HepG2 (cell line): Measurements from ENCODE around the gene RNF213. TPM values are rescaled to one million over a fixed set of nuclear protein-coding genes. Genes with fewer than 3 reads are reported as not detected.

Experiments
- CEBPG ChIP-seq: IDR thresholded peaks from 2 replicates; pipeline ENCODE4 v1.6.1; 2016
- CREM ChIP-seq, 2 experiments: sonication (generic) in 1 of 2; formaldehyde crosslinking in 1 of 2; IDR thresholded peaks; 2 replicates each; pipeline versions ENCODE4 v1.4.0 to v1.6.1; 2016 to 2020; ENCODE audit warnings: antibody characterized with exemption in 1 of 2, mild to moderate bottlenecking in 1 of 2, missing genetic modification reagents in 1 of 2
- RBM39 ChIP-seq: fragments of 200-400 bp; formaldehyde crosslinking; IDR thresholded peaks from one replicate; pipeline ENCODE4 v1.6.1; 2018; ENCODE audit warnings: antibody characterized with exemption, mild to moderate bottlenecking, low read depth, low read length; ENCODE audit not compliant: poor library complexity, severe bottlenecking
- SNAI1 ChIP-seq: sonication (generic); formaldehyde crosslinking; IDR thresholded peaks from 2 replicates; pipeline ENCODE4 v1.5.0; 2020; ENCODE audit warnings: mild to moderate bottlenecking, missing genetic modification reagents, borderline replicate concordance
- SOX6 ChIP-seq, 2 experiments: fragments of 450-650 bp in 1 of 2; sonication (generic) in 1 of 2; formaldehyde crosslinking in 1 of 2; IDR thresholded peaks; 2 replicates each; pipeline versions ENCODE4 v1.4.0 to v1.6.1; 2017 to 2020; ENCODE audit warnings: antibody characterized with exemption in 1 of 2, mild to moderate bottlenecking in 1 of 2, missing genetic modification reagents in 1 of 2
- ZBTB1 ChIP-seq: sonication (generic); formaldehyde crosslinking; IDR thresholded peaks from 2 replicates; pipeline ENCODE4 v1.4.0; 2020; ENCODE audit warnings: missing genetic modification reagents, borderline replicate concordance
- ZBTB3 ChIP-seq: sonication (generic); formaldehyde crosslinking; IDR thresholded peaks from 2 replicates; pipeline ENCODE4 v1.4.0; 2020; ENCODE audit warnings: low read depth, mild to moderate bottlenecking, moderate library complexity, missing genetic modification reagents, borderline replicate concordance
- ZMYM3 ChIP-seq: sonication (generic); formaldehyde crosslinking; IDR thresholded peaks from 2 replicates; pipeline ENCODE4 v1.5.1; 2020; ENCODE audit warnings: mild to moderate bottlenecking, missing genetic modification reagents
- ZNF230 ChIP-seq: sonication (generic); formaldehyde crosslinking; IDR thresholded peaks from 2 replicates; pipeline ENCODE4 v1.4.0; 2020; ENCODE audit warnings: mild to moderate bottlenecking, missing genetic modification reagents
- ZNF335 ChIP-seq: sonication (generic); formaldehyde crosslinking; IDR thresholded peaks from 2 replicates; pipeline ENCODE4 v1.4.0; 2020; ENCODE audit warnings: missing genetic modification reagents
- ZNF737 ChIP-seq: sonication (generic); formaldehyde crosslinking; IDR thresholded peaks from 2 replicates; pipeline ENCODE4 v1.5.0; 2020; ENCODE audit warnings: missing genetic modification reagents, mild to moderate bottlenecking, borderline replicate concordance
- ZNF790 ChIP-seq: sonication (generic); formaldehyde crosslinking; IDR thresholded peaks from 2 replicates; pipeline ENCODE4 v1.8.0; 2022; ENCODE audit warnings: missing genetic modification reagents, mild to moderate bottlenecking, borderline replicate concordance
- polyA plus RNA-seq, 8 experiments: library from polyadenylated mRNA; depleted of rRNA in 3 of 8; stranded (reverse) in 7 of 8; unstranded in 1 of 8; fragments of >200 nt; fragmentation: Illumina TruSeq in 4 of 8; extraction: Trizol in 4 of 8; gene quantifications; 2 replicates each; pipeline versions ENCODE4 v1.2.1 to v1.2.3, GENCODE V29; 2011 to 2016; ENCODE audit warnings: low read depth in 4 of 8, missing spikeins in 1 of 8, mixed read lengths in 1 of 8; ENCODE audit not compliant: insufficient read depth in 1 of 8
- total RNA-seq, 5 experiments: library from RNA; depleted of rRNA; stranded (reverse); fragments of >200 nt; fragmentation: Illumina TruSeq; extraction: Trizol; gene quantifications; 2 replicates each; pipeline ENCODE4 v1.2.3, GENCODE V29; 2016; ENCODE audit warnings: low read depth in 1 of 5
- TF ChIP-seq, protein P1 (sequence below): sonication (generic); formaldehyde crosslinking; IDR thresholded peaks from 2 replicates; pipeline ENCODE4 v1.5.0; 2020; ENCODE audit warnings: mild to moderate bottlenecking, missing genetic modification reagents, borderline replicate concordance
- TF ChIP-seq, protein P2 (sequence below): sonication (generic); formaldehyde crosslinking; IDR thresholded peaks from 2 replicates; pipeline ENCODE4 v1.9.0; 2022; ENCODE audit warnings: missing genetic modification reagents, mild to moderate bottlenecking, borderline replicate concordance
- TF ChIP-seq, protein P3 (sequence below): sonication (generic); formaldehyde crosslinking; IDR thresholded peaks from 2 replicates; pipeline ENCODE4 v1.4.0; 2020; ENCODE audit warnings: missing genetic modification reagents, borderline replicate concordance

The RNF213 gene
- total and polyA plus RNA-seq, 2 of the 13 experiments (the other 11 are each of a cell fraction or from before 2014, with no cell fraction given): 38.6 to 38.7 TPM

DNA sequence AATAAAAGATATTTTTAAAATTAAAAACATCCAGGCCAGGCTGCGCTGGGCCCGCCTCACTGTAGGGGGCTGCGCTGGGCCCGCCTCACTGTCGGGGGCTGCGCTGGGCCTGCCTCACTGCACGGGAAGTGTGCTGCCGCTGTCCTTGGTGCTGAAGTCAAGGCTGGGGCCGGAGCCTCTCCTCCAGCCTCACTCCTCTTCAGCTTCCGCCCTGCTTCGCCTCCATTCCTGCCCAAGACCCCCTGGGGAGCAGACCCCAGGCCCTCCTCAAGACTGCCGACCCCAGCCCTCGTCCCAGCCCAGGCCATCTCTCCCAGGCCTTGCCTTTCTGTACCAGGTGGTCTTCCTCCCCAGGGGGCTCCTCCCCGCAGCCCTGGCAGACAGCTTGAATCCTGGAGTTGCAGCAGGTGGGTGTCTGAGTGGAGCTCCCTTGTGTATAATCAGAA lies 180.5 kb downstream of the RNF213 start (continued):
- TF ChIP-seq, protein P1, sequence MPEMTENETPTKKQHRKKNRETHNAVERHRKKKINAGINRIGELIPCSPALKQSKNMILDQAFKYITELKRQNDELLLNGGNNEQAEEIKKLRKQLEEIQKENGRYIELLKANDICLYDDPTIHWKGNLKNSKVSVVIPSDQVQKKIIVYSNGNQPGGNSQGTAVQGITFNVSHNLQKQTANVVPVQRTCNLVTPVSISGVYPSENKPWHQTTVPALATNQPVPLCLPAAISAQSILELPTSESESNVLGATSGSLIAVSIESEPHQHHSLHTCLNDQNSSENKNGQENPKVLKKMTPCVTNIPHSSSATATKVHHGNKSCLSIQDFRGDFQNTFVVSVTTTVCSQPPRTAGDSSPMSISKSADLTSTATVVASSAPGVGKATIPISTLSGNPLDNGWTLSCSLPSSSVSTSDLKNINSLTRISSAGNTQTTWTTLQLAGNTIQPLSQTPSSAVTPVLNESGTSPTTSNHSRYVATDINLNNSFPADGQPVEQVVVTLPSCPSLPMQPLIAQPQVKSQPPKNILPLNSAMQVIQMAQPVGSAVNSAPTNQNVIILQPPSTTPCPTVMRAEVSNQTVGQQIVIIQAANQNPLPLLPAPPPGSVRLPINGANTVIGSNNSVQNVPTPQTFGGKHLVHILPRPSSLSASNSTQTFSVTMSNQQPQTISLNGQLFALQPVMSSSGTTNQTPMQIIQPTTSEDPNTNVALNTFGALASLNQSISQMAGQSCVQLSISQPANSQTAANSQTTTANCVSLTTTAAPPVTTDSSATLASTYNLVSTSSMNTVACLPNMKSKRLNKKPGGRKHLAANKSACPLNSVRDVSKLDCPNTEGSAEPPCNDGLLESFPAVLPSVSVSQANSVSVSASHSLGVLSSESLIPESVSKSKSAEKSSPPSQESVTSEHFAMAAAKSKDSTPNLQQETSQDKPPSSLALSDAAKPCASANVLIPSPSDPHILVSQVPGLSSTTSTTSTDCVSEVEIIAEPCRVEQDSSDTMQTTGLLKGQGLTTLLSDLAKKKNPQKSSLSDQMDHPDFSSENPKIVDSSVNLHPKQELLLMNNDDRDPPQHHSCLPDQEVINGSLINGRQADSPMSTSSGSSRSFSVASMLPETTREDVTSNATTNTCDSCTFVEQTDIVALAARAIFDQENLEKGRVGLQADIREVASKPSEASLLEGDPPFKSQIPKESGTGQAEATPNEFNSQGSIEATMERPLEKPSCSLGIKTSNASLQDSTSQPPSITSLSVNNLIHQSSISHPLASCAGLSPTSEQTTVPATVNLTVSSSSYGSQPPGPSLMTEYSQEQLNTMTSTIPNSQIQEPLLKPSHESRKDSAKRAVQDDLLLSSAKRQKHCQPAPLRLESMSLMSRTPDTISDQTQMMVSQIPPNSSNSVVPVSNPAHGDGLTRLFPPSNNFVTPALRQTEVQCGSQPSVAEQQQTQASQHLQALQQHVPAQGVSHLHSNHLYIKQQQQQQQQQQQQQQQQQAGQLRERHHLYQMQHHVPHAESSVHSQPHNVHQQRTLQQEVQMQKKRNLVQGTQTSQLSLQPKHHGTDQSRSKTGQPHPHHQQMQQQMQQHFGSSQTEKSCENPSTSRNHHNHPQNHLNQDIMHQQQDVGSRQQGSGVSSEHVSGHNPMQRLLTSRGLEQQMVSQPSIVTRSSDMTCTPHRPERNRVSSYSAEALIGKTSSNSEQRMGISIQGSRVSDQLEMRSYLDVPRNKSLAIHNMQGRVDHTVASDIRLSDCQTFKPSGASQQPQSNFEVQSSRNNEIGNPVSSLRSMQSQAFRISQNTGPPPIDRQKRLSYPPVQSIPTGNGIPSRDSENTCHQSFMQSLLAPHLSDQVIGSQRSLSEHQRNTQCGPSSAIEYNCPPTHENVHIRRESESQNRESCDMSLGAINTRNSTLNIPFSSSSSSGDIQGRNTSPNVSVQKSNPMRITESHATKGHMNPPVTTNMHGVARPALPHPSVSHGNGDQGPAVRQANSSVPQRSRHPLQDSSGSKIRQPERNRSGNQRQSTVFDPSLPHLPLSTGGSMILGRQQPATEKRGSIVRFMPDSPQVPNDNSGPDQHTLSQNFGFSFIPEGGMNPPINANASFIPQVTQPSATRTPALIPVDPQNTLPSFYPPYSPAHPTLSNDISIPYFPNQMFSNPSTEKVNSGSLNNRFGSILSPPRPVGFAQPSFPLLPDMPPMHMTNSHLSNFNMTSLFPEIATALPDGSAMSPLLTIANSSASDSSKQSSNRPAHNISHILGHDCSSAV (CRISPR knock-in tag): no peak
- TF ChIP-seq CEBPG (CRISPR knock-in tag) (peak; percentile 8; the same call in 1 of the 2 replicates), ZMYM3 (CRISPR knock-in tag) (no peak), ZBTB1 (CRISPR knock-in tag) (peak; percentile 79; the same call in 1 of the 2 replicates), RBM39 (no peak), ZNF737 (CRISPR knock-in tag) (0 out of 2 replicates have a peak, but pooled peaks have one; percentile 70), ZNF335 (peak; percentile 89; the same call in 1 of the 2 replicates), CREM (IDR thresholded peaks at IDR 0.05) (no peak), CREM (CRISPR knock-in tag; IDR thresholded peaks at IDR 0.05) (no peak), ZNF230 (peak; percentile 54; the same call in 1 of the 2 replicates), ZNF790 (CRISPR knock-in tag) (peak; percentile 80; the same call in 1 of the 2 replicates), SNAI1 (CRISPR knock-in tag) (peak; percentile 89), ZBTB3 (CRISPR knock-in tag) (no peak), SOX6 (IDR thresholded peaks at IDR 0.05) (no peak), SOX6 (CRISPR knock-in tag; IDR thresholded peaks at IDR 0.05) (no peak)
- TF ChIP-seq, protein P2, sequence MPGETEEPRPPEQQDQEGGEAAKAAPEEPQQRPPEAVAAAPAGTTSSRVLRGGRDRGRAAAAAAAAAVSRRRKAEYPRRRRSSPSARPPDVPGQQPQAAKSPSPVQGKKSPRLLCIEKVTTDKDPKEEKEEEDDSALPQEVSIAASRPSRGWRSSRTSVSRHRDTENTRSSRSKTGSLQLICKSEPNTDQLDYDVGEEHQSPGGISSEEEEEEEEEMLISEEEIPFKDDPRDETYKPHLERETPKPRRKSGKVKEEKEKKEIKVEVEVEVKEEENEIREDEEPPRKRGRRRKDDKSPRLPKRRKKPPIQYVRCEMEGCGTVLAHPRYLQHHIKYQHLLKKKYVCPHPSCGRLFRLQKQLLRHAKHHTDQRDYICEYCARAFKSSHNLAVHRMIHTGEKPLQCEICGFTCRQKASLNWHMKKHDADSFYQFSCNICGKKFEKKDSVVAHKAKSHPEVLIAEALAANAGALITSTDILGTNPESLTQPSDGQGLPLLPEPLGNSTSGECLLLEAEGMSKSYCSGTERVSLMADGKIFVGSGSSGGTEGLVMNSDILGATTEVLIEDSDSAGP (CRISPR knock-in tag): no peak
- TF ChIP-seq, protein P3, sequence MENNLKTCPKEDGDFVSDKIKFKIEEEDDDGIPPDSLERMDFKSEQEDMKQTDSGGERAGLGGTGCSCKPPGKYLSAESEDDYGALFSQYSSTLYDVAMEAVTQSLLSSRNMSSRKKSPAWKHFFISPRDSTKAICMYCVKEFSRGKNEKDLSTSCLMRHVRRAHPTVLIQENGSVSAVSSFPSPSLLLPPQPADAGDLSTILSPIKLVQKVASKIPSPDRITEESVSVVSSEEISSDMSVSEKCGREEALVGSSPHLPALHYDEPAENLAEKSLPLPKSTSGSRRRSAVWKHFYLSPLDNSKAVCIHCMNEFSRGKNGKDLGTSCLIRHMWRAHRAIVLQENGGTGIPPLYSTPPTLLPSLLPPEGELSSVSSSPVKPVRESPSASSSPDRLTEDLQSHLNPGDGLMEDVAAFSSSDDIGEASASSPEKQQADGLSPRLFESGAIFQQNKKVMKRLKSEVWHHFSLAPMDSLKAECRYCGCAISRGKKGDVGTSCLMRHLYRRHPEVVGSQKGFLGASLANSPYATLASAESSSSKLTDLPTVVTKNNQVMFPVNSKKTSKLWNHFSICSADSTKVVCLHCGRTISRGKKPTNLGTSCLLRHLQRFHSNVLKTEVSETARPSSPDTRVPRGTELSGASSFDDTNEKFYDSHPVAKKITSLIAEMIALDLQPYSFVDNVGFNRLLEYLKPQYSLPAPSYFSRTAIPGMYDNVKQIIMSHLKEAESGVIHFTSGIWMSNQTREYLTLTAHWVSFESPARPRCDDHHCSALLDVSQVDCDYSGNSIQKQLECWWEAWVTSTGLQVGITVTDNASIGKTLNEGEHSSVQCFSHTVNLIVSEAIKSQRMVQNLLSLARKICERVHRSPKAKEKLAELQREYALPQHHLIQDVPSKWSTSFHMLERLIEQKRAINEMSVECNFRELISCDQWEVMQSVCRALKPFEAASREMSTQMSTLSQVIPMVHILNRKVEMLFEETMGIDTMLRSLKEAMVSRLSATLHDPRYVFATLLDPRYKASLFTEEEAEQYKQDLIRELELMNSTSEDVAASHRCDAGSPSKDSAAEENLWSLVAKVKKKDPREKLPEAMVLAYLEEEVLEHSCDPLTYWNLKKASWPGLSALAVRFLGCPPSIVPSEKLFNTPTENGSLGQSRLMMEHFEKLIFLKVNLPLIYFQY: peak; percentile 90
